IMR-90 (cell line): ENCODE data around the gene PALMD.

Experiments used
- BHLHE40 ChIP-seq: fragments of 150-350 bp; IDR thresholded peaks from 2 replicates; pipeline ENCODE4 v1.6.1; 2016; ENCODE audit warnings: mild to moderate bottlenecking, low read depth, low read length
- CEBPB ChIP-seq: IDR thresholded peaks from 2 replicates; pipeline ENCODE4 v1.6.1; 2012; ENCODE audit warnings: low read depth, low read length, improper control_type of control experiment
- MAFK ChIP-seq: IDR thresholded peaks from 2 replicates; pipeline ENCODE4 v1.6.1; 2012; ENCODE audit warnings: low read depth, low read length, improper control_type of control experiment
- NFE2L2 ChIP-seq: fragments of 150-350 bp; IDR thresholded peaks from 2 replicates; pipeline ENCODE4 v1.6.1; 2016; ENCODE audit warnings: low read depth, mild to moderate bottlenecking, low read length
- POLR2A ChIP-seq: IDR thresholded peaks from 2 replicates; pipeline ENCODE4 v1.6.1; 2012; ENCODE audit warnings: mild to moderate bottlenecking, low read depth, low read length
- RAD21 ChIP-seq: IDR thresholded peaks from 2 replicates; pipeline ENCODE4 v1.6.1; 2012; ENCODE audit warnings: low read length, improper control_type of control experiment
- RCOR1 ChIP-seq: IDR thresholded peaks from 2 replicates; pipeline ENCODE4 v1.6.1; 2012; ENCODE audit warnings: mild to moderate bottlenecking, low read length, improper control_type of control experiment; ENCODE audit not compliant: insufficient replicate concordance
- SMC3 ChIP-seq: fragments of 150-350 bp; IDR thresholded peaks from 2 replicates; pipeline ENCODE4 v1.6.1; 2016; ENCODE audit warnings: low read depth, mild to moderate bottlenecking, antibody characterized with exemption, low read length, moderate library complexity
- TF ChIP-seq, protein P1 (sequence below): conservative IDR thresholded peaks from 2 replicates; pipeline ENCODE4 v1.5.1; 2012; ENCODE audit warnings: mild to moderate bottlenecking, low read depth, low read length, improper control_type of control experiment
- TF ChIP-seq, protein P2 (sequence below): fragments of 150-350 bp; IDR thresholded peaks from 2 replicates; pipeline ENCODE4 v1.6.1; 2016; ENCODE audit warnings: low read depth, mild to moderate bottlenecking, low read length, moderate library complexity, borderline replicate concordance

DNA sequence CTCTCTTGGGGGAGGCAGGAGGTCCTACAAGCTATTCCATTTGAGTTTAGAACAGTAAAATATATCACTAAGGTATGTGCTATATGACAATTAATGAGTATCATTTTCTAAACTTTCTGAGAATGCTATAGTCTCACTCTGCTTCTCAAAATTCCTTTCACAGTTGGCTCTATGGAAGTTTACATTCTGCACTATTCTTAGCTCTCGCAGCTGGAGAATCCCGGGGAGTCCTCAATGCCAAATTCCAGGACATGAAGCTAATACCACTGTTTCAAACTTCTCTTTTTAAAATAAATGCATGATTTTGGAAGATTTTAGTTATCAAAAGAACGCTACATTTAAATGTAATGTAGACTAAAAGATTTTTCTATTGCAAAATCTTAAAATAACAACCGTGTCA, 22.4 kb upstream of the PALMD start:
- TF ChIP-seq, protein P1, sequence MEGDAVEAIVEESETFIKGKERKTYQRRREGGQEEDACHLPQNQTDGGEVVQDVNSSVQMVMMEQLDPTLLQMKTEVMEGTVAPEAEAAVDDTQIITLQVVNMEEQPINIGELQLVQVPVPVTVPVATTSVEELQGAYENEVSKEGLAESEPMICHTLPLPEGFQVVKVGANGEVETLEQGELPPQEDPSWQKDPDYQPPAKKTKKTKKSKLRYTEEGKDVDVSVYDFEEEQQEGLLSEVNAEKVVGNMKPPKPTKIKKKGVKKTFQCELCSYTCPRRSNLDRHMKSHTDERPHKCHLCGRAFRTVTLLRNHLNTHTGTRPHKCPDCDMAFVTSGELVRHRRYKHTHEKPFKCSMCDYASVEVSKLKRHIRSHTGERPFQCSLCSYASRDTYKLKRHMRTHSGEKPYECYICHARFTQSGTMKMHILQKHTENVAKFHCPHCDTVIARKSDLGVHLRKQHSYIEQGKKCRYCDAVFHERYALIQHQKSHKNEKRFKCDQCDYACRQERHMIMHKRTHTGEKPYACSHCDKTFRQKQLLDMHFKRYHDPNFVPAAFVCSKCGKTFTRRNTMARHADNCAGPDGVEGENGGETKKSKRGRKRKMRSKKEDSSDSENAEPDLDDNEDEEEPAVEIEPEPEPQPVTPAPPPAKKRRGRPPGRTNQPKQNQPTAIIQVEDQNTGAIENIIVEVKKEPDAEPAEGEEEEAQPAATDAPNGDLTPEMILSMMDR, result no peak
- TF ChIP-seq RCOR1 (no peak), SMC3 (no peak), BHLHE40 (no peak), RAD21 (no peak), POLR2A (no peak), CEBPB (no peak), NFE2L2 (no peak), MAFK (no peak)
- TF ChIP-seq, protein P2, sequence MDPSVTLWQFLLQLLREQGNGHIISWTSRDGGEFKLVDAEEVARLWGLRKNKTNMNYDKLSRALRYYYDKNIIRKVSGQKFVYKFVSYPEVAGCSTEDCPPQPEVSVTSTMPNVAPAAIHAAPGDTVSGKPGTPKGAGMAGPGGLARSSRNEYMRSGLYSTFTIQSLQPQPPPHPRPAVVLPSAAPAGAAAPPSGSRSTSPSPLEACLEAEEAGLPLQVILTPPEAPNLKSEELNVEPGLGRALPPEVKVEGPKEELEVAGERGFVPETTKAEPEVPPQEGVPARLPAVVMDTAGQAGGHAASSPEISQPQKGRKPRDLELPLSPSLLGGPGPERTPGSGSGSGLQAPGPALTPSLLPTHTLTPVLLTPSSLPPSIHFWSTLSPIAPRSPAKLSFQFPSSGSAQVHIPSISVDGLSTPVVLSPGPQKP, result no peak
